HL-60 (cell line): ENCODE measurements around the gene SP1.

ENCODE experiments used
- DNase-seq, 2 experiments: peaks; one replicate each; pipeline ENCODE4 v3.0.0-alpha.2; 2010 to 2020; ENCODE audit warnings: low read depth in 1 of 2, low spot score in 1 of 2
- H3K27ac ChIP-seq: fragments of 250-450 bp; sonication (Bioruptor Pico); replicated peaks from 2 replicates; pipeline ENCODE4 v1.5.1; 2020; ENCODE audit warnings: mild to moderate bottlenecking, moderate library complexity
- H3K27me3 ChIP-seq: fragments of 250-450 bp; sonication (Bioruptor Pico); 2 replicates; pipeline ENCODE4 v1.5.1; 2021; ENCODE audit warnings: mild to moderate bottlenecking, moderate library complexity; ENCODE audit not compliant: insufficient read depth, poor library complexity, severe bottlenecking
- H3K4me3 ChIP-seq: replicated peaks from 2 replicates; pipeline ENCODE4 v1.5.1; 2011; ENCODE audit warnings: mild to moderate bottlenecking, control low read depth, low read length; ENCODE audit not compliant: insufficient read depth
- CTCF ChIP-seq: IDR thresholded peaks from one replicate; pipeline ENCODE4 v1.5.1; 2011; ENCODE audit warnings: low read length, control low read depth, inconsistent platforms; ENCODE audit not compliant: insufficient read depth
- GABPA ChIP-seq: IDR thresholded peaks from 2 replicates; pipeline ENCODE4 v1.6.1; 2012; ENCODE audit warnings: low read depth
- POLR2AphosphoS5 ChIP-seq: IDR thresholded peaks from 2 replicates; pipeline ENCODE4 v1.6.1; 2012; ENCODE audit warnings: low read depth
- REST ChIP-seq: IDR thresholded peaks from 2 replicates; pipeline ENCODE4 v1.6.1; 2012; ENCODE audit warnings: low read depth; ENCODE audit not compliant: insufficient replicate concordance
- SPI1 ChIP-seq: IDR thresholded peaks from 2 replicates; pipeline ENCODE4 v1.6.1; 2012; ENCODE audit warnings: low read depth, mild to moderate bottlenecking, borderline replicate concordance

SP1 gene

GRCh38 chr12:53333289-53333688, 46.7 kb upstream of the SP1 start:
- Histone ChIP-seq H3K27me3 (peaks cover 11% of the 10 kb centered on the region), H3K4me3 (no peak overlapping the region), H3K27ac (no peak overlapping the region)
- no peak for DNase-seq
- no peak for TF ChIP-seq REST
- no peak for TF ChIP-seq POLR2AphosphoS5
- TF ChIP-seq SPI1 = no peak
- TF ChIP-seq GABPA = no peak
- no peak for TF ChIP-seq CTCF

GRCh38 chr12:53333845-53334244, 46.1 kb upstream of the SP1 start:
- H3K27me3 ChIP-seq = peaks cover 15% of the 10 kb centered on the region

GRCh38 chr12:53334822-53335221, 45.2 kb upstream of the SP1 start:
- TF ChIP-seq SPI1 (no peak), POLR2AphosphoS5 (no peak)
- no peak overlapping the region for H3K4me3 ChIP-seq
- peaks cover 15% of the 10 kb centered on the region for H3K27me3 ChIP-seq
- DNase-seq = no peak
- no peak overlapping the region for H3K27ac ChIP-seq

More at GRCh38 chr12:53333845-53334244, 46.1 kb upstream of the SP1 start:
- H3K4me3 ChIP-seq = no peak overlapping the region
- DNase-seq = no peak
- no peak overlapping the region for H3K27ac ChIP-seq
- TF ChIP-seq REST (no peak), CTCF (no peak), POLR2AphosphoS5 (no peak), SPI1 (no peak), GABPA (no peak)

- DNase-seq = peak in 1 of 2 experiments; percentile 75
- H3K27me3 ChIP-seq = peaks cover 15% of the 10 kb centered on the region
- TF ChIP-seq CTCF (no peak), SPI1 (no peak; the same call in 1 of the 2 replicates), REST (no peak), POLR2AphosphoS5 (no peak), GABPA (no peak)
Observed at GRCh38 chr12:53336181-53336681, 43.7 kb upstream of the SP1 start, which contains the start of gene SP7. Gene SP7, minus strand, starts transcription at chr12:53336354. Its CDS starts 708 bp downstream, at chr12:53335646.

More at GRCh38 chr12:53336181-53336681, 43.7 kb upstream of the SP1 start, which contains the start of gene SP7:
- Histone ChIP-seq H3K4me3 (no peak within 1 kb of the TSS), H3K27ac (no peak within 1 kb of the TSS)
